SH-SY5Y (cell line): Measurements from ENCODE around the gene TTC21B.

Experiments used
- GATA2 ChIP-seq: IDR thresholded peaks from 2 replicates; pipeline ENCODE4 v1.6.1; 2011; ENCODE audit warnings: mild to moderate bottlenecking, low read depth, low read length
- GATA3 ChIP-seq: IDR thresholded peaks from 2 replicates; pipeline ENCODE4 v1.6.1; 2011; ENCODE audit warnings: low read depth, mild to moderate bottlenecking, low read length, moderate library complexity

TTC21B gene

DNA sequence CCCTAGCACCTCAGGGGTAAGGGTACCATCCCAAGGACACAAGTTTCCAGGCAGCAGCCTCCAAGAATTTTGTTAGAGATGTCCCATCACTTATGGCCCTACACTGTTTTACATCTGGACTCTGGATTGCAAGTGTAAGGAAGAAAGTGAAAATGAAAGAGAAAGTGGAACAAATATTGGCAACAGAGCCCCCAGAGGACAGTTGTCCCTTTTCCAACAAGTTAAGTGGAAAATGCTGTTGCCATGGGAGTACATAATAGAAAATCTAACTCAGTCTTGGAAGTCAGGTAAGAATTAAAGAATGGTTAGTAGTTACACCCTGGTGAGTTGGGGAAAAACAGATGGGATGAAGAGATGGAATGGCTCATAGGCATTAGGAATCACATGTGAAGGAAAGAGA, 50.6 kb downstream of the TTC21B start:
- TF ChIP-seq GATA2 = no peak
- TF ChIP-seq GATA3 = no peak

DNA sequence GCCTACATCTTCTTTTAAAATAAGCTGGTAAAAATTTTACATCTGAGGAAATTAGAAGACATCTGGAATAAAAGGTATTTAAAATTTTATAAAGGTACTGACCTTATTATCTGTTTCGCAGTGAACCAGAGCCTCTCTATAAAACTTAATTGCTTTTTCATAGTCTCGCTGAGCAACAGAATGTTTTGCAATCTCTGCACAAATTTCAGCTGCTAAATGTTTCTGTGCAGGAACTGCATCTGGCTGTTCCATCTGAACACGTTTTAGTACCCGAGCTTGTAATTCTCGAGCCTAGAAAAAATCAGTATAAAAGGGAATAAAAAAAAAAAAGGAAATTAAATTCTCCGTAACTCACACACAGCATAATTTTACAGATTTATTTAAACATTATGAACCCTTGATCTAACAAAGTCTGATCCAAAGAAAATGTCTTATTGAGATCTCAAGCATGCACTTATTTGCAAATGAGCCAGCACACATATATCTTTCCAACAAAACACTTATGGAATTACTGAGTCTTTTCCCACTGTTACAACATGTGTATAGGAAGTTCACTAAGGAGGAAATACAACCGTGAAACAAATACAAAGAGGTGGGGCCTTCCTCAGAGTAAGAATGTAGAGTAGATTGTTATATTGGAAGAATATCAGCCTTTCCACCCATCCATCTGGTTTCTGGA, 51.8 kb downstream of the TTC21B start:
- no peak for TF ChIP-seq GATA2
- TF ChIP-seq GATA3 = no peak

DNA sequence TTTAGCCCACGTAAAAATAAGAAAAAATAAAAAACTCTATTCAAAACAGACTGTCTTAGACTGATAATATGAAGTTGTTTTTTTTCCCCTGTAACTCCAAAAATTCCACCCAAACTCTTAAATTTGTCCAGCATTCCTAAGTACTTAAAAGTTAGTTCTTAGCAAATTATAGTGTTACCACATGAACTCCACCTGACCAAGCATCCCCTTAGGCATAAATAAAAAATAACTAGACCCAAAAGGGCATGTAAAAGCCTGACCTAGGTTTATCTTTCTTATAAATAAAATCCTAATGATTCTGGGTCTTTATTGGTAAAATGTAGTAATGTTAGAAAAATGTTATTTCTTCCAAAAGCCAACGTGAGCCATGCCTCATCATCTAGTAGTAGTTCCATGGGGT, 54.3 kb downstream of the TTC21B start:
- no peak for TF ChIP-seq GATA3
- TF ChIP-seq GATA2 = no peak

DNA sequence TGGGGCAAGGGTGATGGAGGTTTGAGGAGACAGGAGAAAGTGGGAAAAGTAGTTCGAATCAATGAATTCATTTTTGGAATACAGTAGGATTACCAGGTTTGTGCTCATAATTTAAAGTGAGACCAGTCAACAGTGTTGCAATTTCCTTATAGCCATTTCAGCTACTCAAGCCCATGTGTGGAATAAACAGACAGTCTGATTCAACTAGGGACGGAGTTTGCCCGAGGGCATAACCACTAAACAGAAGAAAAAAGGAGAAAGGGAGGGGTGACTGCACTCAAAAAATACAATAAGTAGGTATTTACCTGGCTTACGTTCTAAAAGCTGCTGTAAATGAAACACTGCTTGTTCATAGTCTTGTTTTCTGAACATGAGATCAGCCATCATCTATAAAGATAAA, 55.2 kb downstream of the TTC21B start:
- no peak for TF ChIP-seq GATA3
- TF ChIP-seq GATA2 = no peak

DNA sequence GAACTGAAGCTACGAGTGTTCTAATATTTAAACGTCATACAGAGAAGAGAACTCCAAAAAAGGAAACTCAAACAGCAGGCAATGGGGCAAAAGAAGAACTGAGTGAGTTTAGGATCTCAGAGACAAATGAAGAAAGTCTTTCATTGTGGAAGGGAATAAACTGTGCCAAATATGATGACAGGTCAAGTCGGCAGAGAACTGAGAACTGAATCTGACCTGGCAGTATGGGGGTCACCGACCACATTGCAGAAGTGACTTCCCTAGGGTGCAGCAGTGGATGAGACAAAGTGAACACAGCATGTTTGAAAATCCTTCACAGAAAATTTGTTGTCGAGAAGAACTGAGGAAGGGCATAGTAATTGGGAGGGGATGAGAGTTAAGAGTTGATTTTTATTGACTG, 55.9 kb downstream of the TTC21B start:
- no peak for TF ChIP-seq GATA3
- no peak for TF ChIP-seq GATA2

DNA sequence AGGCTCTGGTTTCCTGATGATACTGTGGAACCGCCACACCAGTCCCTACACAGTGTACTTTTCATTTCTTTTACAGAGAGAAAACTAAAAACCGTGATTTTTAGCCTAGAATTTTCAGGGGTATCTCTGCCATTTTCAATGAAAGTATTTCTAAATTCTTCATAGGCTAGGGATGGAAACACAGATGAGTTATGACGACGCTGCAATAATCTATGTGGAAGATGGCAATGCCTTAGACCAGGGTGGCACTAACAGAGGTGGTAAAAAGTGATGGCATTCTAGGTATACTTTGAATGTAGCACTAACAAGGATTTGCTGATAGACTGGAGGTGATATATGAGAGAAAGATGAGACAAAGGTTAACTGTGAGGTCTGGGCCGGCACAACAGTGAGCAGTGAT, 56.5 kb downstream of the TTC21B start:
- TF ChIP-seq GATA3 (no peak), GATA2 (no peak)

DNA sequence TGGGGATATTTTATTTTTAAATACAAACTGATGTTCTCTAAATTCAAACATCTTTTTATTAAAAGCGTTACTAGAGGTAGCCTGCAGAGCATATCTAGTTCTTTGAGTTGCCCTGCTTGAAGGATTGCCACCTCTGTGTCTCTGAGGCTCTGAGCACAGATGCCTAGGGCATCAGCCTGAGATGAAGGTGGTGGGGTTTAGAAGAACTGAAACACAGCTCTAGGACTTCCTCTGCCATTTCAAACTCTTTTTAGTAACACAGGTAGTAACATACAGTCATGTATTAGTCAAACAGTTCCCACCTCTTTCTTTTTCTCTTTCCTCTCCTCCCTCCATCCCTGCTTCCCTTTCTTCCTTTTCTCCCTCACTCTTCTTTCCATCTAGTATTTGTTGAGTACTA, 57.6 kb downstream of the TTC21B start:
- TF ChIP-seq GATA3 (no peak), GATA2 (no peak)

DNA sequence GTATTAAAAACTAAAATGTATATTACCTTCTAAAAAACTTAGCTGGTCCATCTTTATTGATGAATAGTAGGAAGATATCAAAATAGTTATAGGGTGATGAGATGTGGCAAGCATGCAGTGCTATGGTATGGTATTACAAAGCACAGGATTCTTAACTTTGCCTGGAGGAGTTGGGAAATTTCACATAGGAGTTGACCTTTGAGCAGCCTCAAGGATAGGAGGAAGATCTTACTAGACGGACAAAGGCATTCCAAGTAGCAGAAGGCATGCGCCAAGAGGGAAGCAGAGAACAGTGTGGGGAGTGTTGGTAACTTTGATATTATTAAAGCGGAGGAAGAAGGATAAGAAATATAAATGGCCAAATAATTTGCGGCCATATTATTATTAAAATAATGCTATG, 60.0 kb downstream of the TTC21B start:
- TF ChIP-seq GATA2 (no peak), GATA3 (no peak)

DNA sequence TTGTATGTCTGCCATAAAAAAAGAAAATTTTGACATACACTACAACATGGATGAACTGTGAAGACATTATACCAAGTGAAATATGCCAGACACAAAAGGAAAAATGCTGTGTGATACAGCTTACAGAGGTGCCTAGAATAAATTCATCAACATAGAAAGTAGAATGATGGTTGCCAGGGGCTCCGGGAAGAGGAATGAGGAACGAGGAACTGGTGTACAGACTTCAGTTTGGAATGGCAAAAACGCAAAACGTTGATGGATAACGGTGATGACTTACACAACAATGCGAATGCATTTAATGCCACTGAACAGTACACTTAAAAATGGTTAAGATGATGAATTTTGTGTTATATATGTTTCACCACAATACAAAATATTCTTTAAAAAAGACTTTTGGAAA, 61.0 kb downstream of the TTC21B start:
- TF ChIP-seq GATA2 (no peak), GATA3 (no peak)

DNA sequence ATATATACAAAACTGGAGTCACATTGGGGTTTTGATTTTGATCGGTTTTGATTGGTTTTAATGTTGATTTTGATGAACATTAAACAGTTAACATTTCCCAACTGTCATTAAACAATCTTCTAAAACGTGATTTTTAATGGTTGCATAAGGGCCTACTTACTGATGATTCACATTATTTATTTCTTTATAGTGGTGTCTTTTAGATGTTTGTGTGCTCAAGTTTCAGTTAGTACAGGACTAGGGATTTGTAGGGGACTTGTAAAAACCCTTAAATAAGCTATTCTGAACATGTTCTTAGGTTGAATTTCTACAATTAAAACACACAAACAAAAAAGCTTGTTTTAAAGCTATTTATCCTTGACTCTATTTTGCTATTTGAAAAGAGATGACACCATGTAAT, 61.6 kb downstream of the TTC21B start:
- TF ChIP-seq GATA2 = no peak
- no peak for TF ChIP-seq GATA3

DNA sequence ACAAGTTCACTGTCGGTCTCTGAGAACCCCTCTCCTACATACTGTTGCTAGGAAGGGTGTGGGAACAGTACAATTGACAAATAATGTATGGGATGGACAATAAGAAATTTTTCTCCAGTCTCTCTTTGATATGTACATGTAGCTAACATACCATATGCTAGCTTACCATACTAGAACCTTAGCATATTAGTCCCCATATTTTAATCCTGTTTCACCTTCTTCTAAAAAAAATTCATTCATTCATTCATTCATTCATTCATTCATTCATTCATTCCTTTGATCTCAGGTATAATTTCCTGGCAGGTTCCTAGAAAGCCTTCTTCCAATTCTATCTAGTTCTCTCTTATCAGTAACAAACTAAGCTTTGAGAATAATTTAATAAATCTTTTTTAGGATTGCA, 62.2 kb downstream of the TTC21B start:
- TF ChIP-seq GATA3 (no peak), GATA2 (no peak)

DNA sequence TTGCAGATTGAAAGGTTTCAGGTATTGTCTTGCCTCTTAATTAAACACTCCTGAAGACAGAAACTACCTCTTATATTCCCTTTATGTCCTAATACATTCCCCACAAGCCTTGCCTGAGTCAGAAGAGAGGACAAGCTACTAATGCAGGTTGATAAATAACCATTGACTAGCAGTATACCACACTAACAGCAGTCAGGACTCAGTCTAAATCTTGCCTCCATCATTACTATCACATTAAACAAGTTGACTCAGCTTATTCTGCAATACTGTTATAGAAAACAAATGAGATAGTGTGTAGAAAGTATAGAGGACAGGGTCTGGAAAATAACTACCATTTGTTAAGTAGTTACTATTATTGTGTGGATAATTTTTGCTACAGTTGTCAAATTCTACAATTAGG, 63.8 kb downstream of the TTC21B start:
- TF ChIP-seq GATA2 (no peak), GATA3 (no peak)

DNA sequence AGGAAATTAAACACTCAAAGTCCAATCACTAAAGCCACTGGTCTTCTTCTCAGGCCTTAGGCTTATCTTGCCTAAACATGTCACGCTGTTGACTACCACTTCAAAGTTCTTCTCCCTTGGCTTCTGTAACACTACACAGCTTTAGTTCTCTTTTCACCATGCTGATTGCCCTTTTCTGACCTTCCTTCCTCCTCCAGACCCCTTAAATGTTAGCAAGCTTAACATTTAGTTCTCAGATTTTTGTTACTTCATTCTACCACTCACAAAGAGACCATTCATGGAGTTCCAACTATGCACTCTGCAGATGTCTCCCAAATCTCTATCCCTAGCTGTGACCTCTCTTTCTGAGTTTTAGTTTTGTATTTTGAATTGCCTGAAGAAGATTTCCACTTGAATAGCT, 64.4 kb downstream of the TTC21B start:
- TF ChIP-seq GATA2 (no peak), GATA3 (no peak)

DNA sequence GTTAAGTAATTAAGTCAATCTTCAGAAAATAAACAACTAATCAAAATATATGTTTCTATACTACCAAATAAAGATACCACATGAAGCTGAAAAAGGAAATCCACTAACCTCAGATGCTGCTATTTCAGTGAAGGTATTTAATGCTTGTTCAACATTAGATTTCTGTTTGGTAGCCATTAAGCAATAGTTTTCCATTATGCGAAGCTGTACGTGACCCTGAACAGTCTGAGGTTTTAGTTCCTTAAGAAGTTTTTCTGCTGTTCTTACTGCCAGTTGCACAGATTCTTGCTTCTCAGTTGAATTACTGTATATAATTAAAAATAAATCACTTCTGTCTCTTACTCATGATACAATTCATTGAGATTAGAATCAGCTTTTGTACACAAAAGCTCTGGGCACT, 65.4 kb downstream of the TTC21B start:
- TF ChIP-seq GATA3 = no peak

DNA sequence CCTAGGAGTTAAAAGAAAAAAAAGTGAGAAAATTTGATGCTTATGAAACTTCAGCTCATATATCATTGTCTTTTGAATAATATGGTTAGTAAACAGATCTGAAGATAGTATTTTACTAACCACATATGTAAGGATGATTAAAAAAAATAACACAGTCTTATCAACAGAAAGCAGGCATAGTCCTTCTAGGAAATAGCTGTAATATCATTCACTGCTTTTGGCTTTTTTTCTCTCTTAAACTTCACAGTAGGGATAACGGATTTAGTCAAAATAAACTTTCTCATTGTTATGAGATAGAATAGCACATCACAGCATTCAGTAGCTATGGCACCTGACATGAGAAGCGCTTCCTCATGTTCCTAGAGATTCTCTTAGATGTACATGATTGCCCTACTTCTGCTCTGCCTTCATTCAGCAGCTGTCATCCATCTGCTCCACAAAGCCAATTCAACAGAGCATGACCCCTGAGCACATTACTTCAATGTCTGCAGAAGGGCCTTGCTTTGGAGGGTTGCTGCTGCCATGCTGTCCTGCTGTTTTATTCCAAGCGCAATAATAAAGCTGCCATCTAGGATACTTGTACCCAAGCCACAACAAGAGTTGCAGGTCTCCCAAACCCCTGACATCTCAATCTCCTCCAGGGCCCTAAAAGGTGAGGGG, 67.0 kb downstream of the TTC21B start:
- TF ChIP-seq GATA2 = no peak
- no peak for TF ChIP-seq GATA3

DNA sequence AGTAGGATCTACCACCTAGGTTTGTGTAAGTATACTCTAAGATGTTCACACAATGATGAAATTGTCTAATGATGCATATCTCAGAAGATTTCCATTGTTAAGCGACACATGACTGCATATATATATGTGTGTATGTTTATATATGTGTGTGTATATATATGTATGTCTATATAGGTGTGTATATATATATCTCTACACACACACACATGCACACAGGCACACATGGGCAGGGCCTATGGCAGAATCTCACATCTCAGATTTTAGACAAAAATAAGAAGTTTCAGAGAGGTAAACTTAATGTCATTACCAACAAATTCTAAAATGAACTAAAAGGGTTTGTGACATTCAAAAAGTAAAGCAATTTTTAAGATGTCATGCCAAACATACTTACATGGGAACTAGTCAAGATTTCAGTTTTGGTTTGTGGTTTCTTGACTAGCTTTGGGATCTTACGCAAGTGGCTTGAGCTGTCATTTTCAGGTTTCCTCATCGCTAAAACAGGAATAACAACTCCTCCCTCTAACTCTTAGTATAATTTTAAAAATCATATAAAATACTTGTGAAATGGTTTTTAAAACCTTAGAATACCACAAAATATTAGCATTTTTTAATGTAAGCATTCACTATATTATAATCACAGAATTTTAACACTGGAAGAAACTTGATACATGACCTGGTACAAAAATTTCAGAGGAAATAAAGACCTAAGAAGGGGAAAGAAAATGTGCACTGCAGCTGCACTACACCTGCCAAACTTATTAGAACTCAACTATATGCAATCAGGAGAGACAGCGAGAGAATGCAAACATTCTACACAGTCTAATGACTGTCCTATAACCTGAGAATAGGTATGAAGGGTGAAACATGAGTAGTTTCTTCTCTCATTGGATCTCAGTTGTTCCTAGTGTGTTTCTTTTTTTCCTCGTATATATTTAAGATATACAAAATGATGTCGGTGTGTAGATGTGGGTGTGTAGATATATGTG, 75.7 kb downstream of the TTC21B start:
- no peak for TF ChIP-seq GATA3
- TF ChIP-seq GATA2 = no peak

DNA sequence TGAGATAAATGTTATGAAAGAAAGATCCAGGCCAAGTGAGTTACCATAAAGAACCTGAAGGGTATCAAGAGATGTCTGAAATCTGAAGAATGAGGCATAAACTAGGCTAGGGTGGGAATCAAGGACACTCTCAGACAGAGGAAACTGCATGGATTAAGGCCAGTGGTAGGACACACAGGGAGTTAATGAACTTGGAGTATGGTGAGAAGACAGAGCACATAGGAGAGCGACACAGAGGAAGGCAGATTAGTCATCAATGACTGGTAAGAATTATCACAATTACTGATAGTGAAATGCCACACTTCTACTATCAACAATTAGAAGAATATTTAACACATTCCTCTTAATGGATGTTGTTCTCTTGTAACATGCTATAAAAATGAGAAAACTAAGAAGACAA, 76.9 kb downstream of the TTC21B start:
- no peak for TF ChIP-seq GATA2
- no peak for TF ChIP-seq GATA3
